ENCODE results near the gene SLC15A3.
"Not testable (repeated sequence)": the region's sequence is repeated elsewhere in the genome, so short reads cannot be mapped to it uniquely, and the experiment has no call there.

SLC15A3 gene

DNA sequence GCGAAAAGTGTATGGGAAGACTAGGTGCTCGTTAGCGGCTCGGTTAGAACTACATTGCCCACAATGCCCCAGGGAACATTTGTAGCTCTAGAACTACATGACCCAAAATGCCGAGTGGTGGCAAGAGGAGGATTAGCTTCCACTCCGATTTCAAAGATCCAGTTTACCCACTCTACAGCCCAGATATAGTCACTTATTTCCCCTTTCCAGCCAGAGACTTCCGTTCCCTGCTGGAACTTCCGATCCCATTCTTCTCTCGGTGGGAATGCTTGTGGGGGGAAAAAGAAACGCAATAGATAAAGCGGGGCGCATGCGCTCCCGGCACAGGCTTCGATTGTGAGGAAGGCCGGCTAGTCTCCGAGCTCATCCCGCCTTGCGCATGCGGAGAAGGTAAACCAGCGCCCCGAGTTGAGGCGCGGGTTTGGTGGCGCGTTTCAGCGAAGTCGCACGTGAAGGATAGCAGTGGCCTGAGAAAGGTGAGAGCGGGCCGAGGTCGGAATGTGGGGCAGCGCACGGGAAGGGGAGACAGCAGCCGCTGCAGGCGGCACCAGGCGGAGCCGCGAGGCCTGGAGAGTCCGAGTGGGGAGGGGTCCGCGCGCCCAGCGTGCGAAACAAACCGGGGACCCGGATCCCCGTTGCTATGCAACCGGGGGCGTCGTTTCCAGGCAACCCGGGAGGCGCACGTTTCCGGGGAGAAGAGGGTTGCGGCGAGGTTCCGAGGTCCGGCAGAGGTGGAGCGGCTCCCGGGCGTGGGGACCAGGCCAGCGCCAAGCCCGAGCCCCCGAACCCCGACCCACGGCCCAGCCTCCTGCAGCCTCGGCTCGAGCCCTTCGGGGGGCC, 38.0 kb downstream of the SLC15A3 start, which contains the start of gene TMEM109:
TMEM109 (plus strand) TSS at position 366 of the 840 bp plus-strand sequence. CDS start 5,536 bp downstream, outside the sequence.
- peak; percentile 96 for DNase-seq (ENCODE audit: low spot score)

DNA sequence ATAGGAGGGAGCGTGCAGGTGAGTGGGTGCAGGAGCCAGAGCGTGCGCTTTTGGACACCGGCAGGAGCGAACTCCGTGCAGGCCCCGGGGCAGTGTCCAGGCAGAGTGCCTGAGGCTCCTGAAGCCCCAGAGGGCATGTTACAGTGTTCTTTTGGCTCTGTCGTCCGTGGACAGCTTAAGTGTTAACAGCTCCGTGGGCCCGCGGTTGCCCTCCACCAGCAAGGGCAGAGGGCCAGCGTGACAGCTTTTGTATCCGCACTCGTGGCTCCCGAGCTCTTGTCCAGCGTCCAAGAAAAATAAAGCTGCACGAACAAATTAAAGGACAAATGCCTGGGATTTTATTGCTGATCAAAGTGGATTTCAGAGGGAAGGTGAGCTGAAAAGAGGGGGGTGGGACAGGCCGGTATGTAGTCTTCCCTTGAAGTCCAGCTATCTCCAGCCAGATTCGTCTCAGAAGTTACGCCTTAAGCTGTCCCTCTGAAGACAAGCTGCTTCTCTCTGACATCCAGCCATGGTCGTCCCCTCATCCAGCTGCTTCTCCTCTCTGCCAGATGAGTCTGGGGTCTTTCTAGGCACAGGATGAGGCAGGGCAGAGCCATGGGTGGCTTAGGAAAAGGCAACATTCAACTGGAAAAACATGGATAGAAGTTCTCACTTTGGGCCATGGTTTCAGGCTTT, 39.0 kb downstream of the SLC15A3 start:
- no peak for DNase-seq (ENCODE audit: low spot score)

DNA sequence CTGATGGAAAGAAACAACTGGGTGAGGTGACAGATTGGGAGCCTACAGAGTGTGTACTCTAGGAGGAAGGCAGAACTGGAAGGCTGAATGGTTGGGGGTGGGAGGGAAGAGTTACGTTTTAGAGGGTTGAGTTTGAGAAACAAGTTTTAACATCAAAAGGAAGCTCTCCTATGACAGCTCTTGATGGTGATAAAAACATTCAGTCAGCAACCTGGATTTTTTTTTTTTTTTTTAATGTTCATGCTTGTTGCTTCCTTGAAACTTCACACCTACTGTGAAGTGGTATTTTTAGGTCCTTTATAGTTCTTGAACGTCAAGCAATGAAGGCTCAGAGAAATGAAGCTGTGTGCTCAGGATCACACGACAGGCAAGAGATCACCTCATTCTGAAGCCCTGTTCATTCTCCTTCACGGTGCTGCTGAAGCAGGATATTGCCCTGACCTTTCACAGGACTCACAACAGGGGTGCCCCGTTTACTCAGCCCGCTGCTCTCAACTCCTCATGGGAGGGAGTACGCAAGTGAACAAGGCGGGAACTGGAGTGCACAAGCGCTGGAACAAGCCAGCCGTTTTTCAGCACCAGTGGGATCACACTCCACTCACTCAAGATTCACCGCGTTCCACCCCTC, 39.6 kb downstream of the SLC15A3 start:
- DNase-seq (ENCODE audit: low spot score), result no peak

DNA sequence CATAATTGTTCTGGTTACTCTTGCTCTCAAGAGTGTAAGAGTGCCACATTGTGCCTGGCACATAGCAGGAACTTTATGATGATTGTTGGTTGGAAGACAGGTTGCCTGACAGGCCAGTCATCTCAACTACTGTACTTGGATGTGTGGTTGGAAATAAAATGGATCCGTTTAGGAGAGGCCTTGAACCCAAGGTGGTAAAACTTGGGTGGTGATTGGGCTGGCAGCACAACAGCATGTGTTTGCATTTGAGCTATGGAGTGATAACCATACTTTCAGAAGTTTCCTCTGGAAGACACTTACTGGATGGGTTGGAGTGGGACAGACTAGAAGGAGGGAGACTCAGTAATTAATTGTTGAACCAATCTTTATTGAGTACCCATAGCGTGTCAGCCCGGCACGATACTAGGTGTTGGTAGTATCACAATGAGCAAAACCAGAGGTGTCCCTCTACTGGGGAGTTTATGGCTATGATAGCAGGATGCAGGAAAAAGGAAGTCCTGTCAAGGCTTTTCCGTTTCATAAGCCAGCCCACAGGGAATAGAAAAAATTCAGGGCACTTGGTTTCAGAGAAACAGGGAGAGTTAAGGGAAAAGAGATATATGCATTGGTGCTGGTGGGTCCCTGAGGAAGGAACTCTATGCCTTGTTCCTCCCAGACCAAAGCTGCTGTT, 41.1 kb downstream of the SLC15A3 start:
- no peak for DNase-seq (ENCODE audit: low spot score)

DNA sequence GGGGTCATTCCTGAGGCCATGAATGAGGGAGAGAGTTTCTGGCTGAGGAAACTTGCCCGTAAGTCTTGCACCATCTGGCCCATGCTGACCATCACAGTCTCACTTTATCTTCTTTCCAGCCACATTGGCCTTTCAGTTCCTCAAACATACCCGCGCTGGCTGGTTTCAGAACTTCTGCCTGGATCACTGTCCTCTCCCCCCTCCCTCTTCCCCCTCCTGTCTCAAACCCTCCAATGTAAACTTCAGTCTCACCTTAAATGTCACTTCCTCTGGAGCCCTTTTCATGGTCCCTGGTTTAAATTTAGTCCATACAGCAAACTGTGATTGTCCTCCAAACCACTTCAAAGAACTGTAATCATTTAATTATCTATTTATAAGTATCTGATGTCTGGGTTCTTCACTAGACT, 41.7 kb downstream of the SLC15A3 start:
- no peak for DNase-seq (ENCODE audit: low spot score)

DNA sequence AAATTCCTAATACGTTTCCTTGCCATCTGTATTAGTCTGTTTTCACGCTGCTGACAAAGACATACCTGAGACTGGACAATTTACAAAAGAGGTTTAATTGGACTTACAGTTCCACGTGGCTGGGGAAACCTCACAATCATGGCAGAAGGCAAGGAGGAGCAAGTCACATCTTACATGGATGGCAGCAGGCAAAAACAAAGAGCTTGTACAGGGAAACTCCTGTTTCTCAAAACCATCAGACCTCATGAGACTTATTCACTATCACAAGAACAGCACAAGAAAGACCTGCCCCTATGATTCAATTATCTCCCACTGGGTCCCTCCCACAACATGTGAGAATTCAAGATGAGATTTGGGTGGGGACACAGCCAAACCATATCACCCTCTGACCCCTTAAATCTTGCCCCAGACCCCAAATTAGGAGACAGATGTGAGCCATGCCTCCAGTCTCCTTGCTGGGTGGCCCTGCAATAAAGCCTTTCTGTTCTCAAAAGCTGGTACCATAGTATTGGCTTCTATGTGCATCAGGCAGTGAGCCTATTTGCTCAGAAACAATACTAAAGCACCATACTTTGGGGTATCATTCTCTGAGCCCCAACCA, 42.2 kb downstream of the SLC15A3 start:
- not testable (repeated sequence) for DNase-seq (ENCODE audit: low spot score)

DNA sequence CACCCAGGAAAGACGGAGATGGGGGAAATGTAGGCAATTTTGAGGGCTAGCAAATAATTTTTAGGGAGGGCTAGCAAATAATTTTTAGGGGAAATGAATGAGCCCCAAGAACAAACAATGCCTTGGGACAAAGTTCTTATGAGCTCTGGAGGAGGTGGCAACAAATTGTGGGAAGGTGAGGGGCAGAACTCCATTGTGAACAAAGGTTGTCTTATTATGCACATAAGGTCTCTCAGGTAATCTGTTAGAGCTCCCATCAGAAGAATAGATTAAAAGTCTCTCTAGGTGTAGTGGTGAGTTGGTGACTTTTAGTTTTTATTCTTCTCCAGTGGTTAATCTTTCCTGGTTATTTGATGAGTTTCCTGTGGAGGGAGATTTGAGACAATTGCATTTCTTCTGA, 43.2 kb downstream of the SLC15A3 start:
- no peak for DNase-seq (ENCODE audit: low spot score)

DNA sequence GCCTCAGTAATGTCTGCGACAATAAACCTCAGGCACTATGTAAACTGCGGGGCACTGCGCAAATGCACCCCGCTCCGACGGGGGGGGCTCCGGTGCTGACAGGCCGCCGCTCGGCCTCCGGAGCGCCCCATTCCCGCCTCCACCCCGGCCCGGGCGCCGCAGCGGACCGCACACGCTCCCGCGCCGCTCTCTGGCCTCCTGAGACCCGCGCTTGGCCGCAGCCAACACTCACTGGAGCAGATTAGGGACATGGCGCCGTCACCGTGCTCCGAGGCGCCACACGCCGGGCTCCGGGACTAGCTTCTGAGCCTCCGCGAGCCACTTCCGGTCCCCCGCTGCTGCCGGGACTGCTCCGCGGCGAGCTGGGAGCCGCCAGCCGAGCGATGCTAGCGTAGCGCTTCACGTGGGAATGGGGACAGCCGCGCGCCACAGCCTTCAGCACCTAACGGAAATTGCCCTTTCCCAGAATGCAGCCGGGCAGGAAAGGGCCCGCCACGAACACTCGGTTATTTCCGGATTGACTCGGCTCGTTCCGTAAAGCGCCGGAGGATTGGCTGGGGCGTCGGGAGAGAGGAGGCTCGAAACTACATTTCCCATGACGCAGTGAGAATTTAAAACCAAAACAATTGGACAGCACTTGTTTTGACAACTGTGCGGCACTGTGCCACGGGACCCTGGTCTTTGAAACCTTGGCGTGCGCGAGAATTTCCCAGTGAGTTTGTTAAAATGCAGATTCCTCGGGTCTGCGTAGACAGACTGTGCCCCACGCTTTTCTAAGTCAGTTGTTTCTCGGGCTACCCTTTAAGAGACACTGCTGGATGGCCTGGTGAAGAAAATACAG, 45.6 kb downstream of the SLC15A3 start, which contains the start of gene PRPF19:
PRPF19 (minus strand) TSS at position 454 of the 841 bp plus-strand sequence; CDS start at position 251, 203 bp downstream.
- peak; percentile 98 for DNase-seq (ENCODE audit: low spot score)

DNA sequence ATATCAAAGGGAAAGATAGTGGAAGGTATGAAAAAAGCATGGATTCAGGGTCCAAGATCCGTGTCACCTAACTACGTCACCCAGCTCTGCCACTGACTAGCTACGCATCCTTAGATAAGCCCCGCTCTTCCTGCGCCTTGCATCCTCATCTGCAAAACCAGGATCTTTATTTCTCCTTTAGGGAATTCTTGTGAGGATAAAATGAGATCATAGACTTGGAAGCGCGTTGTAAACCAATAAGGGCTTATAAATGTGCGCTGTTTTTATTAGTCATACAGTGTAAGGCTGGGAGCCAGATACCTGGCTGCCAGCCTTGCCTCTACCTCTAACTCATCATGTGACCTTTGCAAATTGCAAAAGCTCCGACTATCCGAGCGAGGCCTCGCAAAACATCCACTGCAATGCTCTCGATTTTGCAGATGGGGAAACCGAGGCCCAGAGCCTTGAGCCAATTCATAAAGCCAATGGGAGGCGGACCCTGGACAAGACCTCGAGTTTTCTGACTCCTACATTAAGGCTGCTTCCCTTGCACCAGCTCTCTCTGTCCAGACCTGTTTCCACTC, 46.3 kb downstream of the SLC15A3 start:
- DNase-seq (ENCODE audit: low spot score), result no peak

DNA sequence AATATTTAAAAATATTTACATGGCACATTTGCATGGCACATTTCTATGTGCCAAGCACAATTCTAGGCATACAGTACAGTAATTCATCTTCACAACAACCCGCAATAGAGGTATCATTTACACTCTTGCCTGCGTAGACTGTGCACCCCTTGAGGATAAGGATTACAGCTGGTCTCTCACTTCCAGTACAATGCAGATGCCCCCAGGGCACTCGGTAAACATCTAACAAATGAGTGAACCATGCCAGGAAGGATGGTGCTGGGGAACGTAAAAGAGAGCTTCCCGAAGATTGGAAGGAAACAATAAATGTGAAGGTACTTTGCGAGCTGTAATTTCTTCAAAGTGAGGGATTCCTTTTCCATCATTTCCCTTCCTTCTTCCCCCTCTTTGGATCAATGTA, 46.9 kb downstream of the SLC15A3 start:
- DNase-seq (ENCODE audit: low spot score), result no peak

DNA sequence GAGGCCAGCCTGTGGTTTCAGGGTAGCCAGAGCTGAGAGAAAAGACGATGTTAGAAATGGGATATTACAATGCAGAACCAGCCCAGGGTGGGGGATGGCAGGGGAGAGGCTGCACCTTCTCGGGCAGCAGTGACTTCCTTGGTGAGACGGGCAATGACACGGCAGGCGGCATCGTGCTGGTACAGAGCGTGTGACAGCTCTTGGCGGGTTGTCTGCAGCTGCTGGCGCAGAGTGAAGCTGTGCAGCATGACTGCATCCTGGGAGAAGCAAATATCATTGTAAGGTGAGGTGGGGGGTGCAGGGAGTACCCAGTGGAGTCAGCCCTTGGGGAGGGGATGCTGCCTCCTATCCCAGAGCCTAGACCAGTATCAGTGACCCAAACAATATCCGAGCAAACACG, 49.4 kb downstream of the SLC15A3 start:
- DNase-seq (ENCODE audit: low spot score), result no peak

DNA sequence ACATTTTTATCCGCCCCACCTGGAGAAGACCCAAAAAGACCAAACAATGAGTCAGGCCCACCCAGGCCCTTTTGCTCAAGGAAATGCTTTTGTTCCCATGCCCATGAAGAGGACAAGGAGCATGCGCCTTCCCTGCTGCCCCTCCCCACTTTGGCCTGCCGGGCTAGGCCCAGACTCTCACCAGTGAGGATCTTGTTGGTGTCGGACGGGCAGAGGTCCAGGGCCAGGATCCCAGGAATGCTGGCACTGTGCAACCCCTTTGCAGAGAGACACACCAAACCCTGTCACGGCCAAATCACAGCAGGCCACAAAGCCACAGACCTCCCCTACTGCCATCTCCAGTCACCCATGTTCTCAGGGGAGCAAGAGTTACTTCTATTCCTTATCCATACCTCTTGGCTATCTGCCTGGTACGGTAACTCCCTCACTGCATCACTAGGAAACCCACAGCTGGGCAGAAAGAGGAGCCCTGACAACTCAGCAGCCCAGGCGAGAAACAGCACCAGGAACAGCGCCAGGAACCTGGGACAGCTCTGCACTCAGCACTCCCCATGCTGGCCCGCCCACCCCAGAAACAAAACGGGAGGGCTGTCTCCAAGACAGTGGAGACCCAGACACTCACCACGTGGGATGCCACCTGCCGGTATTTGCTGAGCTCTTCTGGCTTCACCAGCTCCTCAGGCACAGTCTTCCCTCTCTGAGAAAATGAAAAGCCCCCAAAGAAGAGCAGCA, 51.1 kb downstream of the SLC15A3 start:
- DNase-seq (ENCODE audit: low spot score), result no peak

DNA sequence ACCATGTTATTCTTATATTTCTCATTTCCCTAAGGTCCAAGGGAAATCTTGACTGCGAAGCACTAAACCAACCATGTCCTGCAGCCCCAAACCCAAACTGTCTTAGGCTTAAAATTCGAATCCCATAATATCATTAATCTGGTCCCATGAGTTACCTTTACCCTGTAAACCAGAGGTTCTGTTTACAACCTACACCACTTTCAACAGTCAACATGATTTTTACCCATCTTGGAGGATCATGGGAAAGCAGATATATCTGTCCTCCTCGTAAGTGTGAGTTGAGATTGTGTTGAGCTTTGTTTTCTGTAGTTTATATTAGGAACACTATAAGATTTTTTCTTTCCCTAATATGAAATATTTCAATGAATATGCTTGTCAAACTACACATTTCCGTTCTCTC, 52.0 kb downstream of the SLC15A3 start:
- DNase-seq (ENCODE audit: low spot score), result no peak

DNA sequence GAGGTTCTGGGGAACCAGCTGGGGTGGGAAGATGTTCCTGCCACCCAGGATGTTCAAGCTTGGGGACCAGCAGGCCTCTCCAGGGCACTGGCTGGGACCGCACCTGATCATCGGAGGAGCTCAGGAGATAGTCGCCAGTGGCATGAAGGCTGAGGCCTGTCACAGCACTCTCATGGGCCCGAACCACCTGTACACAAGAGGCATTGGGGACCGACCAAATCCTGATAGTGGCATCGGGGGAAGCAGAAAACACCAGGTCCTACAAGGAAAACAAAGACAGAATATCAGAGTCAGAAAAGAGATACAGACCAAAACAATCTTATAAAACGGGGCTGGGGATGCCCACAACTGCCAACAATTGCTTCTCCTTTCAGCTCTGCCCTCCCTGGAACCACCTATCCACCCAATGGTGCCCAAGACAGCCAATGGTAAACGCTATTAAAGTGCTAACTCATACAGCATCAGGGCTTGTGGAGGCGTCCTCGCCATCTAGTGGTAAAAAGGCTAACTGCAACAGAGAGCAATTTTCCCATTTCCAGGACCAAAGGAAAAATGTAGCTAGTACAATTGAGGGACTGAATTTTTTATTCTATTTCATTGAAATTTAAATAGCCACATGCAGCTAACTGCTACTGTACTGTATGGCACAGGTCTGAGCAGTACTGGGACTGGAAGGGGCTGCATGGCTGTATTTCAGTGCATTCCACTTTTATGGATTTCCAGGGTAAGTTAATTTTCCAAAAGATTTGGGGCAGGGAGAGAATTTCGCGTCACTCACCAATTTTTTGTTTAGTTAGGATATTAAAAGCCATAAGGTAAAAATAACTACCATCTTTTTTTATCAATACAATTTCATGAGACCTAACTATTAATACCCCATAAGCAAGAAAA, 52.7 kb downstream of the SLC15A3 start:
- DNase-seq (ENCODE audit: low spot score), result peak; percentile 82

DNA sequence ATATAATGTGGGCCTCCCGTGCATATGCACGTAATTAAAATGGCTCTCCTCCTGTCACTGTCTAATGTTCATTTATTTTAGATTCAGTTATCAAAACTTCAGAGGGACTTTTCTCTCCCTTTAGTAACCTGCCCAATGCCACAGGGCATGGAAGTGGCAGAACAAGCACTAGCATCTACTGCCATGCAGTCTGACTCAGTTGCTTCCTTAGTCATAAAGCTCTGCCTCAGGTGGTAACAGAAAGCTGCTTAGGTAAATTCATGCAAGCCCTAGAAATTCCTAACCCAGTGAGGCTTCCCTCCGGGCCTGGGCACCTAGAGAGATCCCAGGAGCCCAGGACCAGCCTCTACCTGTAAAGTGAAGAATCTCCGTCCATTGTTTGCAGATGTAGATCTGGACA, 54.5 kb downstream of the SLC15A3 start:
- no peak for DNase-seq (ENCODE audit: low spot score)

DNA sequence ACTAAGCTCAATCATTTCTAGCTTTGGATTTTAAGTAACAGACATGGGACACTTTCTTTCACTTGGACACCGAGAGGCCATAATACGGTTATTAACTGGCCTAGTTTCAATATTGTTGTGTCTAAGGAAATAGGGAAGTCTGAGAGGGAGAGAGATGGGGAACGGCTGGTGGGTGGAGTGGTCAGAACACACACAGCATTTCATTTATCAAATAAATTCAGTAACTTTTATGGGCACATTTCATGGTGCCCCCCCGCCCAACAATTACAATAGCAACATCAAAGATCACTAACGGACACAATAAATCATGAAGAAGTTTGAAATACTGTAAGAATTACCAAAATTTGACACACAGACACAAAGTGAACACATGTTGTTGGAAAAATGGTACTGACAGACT, 56.3 kb downstream of the SLC15A3 start:
- DNase-seq (ENCODE audit: low spot score), result no peak

DNA sequence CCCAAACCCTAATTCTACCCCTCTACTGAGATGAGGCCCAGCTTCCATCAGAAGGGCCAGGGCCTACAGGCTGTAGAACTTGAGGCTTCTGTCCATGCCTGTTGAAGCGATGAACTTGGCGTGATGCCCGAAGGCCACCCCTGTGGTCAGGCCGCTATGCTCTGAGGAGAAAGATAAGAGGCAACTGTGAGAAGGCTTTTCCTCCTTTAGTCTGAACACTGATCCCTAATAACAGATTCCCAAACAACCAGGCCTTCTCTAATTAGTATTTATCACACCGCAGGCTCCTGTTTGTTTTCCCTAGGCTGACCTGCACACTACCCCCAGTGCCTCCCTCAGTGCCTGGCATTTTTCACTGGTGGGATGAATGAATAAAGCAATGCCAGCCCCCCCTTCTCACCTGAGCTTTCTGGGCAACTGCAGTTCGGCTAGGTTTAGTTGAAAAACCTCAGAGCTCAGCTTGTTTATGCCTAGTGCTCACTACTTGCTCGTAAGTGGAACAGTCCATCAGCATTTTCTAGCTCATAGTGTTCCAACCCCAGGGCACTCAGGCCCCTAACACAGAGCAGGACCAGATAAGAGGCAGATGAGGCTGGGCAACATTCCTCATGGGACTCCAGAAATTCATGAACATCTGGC, 60.8 kb downstream of the SLC15A3 start:
- DNase-seq (ENCODE audit: low spot score), result no peak

DNA sequence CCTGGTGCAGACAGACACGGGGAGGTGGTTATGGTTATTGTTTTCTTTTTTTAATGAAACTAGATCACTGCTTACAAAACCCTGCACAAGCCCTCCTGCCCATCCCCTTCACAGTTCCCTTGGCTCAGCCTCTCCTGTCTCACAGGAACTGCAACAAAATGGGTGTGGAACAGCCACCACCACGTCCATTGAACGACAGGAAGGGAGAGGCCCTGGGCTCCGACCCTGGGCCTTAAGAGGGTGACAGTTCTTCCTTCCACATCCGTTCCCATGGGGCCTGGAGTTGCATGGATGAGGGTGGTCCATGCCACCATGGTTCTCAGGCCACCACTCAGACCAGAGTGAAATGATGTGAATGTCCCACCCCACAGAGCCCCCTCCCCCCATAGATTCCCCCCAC, 61.3 kb downstream of the SLC15A3 start:
- DNase-seq (ENCODE audit: low spot score), result no peak

Measured in AG08395 (cell line).